ENCODE measurements around the gene ACSS2.

DNA sequence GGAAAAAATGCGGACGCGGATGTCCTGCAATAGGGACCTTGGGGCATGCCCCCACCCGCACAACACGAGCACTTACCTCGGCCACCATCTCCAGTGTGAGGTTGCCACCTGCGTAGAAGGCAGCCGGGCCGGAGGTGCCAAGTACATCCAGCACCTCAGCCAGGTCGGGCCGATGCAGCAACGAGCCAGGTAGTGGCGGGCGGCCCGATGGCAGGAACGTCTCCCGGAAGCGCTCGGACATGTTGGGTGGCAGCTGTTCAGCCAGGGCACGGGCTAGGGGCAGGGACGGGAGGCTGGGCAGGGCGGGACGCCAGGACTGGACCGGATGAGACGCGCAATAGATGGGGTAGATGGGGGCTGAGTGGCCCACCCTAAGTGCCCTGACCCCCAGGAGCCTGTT is 17.0 kb upstream of the ACSS2 start:
- TF ChIP-seq, protein P1, sequence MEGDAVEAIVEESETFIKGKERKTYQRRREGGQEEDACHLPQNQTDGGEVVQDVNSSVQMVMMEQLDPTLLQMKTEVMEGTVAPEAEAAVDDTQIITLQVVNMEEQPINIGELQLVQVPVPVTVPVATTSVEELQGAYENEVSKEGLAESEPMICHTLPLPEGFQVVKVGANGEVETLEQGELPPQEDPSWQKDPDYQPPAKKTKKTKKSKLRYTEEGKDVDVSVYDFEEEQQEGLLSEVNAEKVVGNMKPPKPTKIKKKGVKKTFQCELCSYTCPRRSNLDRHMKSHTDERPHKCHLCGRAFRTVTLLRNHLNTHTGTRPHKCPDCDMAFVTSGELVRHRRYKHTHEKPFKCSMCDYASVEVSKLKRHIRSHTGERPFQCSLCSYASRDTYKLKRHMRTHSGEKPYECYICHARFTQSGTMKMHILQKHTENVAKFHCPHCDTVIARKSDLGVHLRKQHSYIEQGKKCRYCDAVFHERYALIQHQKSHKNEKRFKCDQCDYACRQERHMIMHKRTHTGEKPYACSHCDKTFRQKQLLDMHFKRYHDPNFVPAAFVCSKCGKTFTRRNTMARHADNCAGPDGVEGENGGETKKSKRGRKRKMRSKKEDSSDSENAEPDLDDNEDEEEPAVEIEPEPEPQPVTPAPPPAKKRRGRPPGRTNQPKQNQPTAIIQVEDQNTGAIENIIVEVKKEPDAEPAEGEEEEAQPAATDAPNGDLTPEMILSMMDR (IDR thresholded peaks at IDR 0.05) = no peak
- TF ChIP-seq POLR2A (IDR thresholded peaks at IDR 0.05) = no peak

Data from tibial nerve (tissue), 3 donors.